ENCODE data around the gene GNG2.
"Not testable (repeated sequence)": the region's sequence is repeated elsewhere in the genome, so short reads cannot be mapped to it uniquely, and the experiment has no call there.

Gene GNG2

GRCh38 chr14:51880835-51881580 lies 20.6 kb downstream of the GNG2 start:
- H3K9me3 Mint-ChIP-seq = no peaks in the 10 kb centered on the region

GRCh38 chr14:51881636-51882035 lies 21.2 kb downstream of the GNG2 start:
- DNase-seq = no peak
- Mint-ChIP-seq H3K9me3 (no peaks in the 10 kb centered on the region), H3K4me3 (peak overlapping the region in 1 of 2 donors; percentile 35), H3K27me3 (no peaks in the 10 kb centered on the region), H3K4me1 (ENCODE audit: low read depth in 2 of 2) (peaks cover 53 to 72% of the 10 kb centered on the region in 2 donors), H3K27ac (peak overlapping the region; percentile 13 to 83), H3K36me3 (ENCODE audit: insufficient read depth) (peaks cover 63% of the 10 kb centered on the region)
- no peak for ATAC-seq (replicated peaks)

More at GRCh38 chr14:51880835-51881580, 20.6 kb downstream of the GNG2 start:
- no peak for DNase-seq
- Mint-ChIP-seq H3K4me1 (ENCODE audit: low read depth in 2 of 2) (peaks cover 54 to 72% of the 10 kb centered on the region in 2 donors), H3K4me3 (peak overlapping the region; percentile 29 to 35), H3K27ac (peak overlapping the region; percentile 13 to 83), H3K27me3 (no peaks in the 10 kb centered on the region), H3K36me3 (ENCODE audit: insufficient read depth) (peaks cover 63% of the 10 kb centered on the region)
- no peak for ATAC-seq (replicated peaks)

- no peaks in the 10 kb centered on the region for H3K9me3 Mint-ChIP-seq
- H3K27ac Mint-ChIP-seq = peak overlapping the region; percentile 91 to 96
- H3K4me3 Mint-ChIP-seq = peak overlapping the region in 1 of 2 donors; percentile 71
- peaks cover 70% of the 10 kb centered on the region for H3K36me3 Mint-ChIP-seq (ENCODE audit: insufficient read depth)
- peaks cover 48 to 70% of the 10 kb centered on the region in 2 donors for H3K4me1 Mint-ChIP-seq (ENCODE audit: low read depth in 2 of 2)
- DNase-seq (no peak), ATAC-seq (replicated peaks) (no peak)
- no peaks in the 10 kb centered on the region for H3K27me3 Mint-ChIP-seq
These were observed 22.8 kb downstream of the GNG2 start for GRCh38 chr14:51883232-51883631.

GRCh38 chr14:51884086-51884927 lies 23.9 kb downstream of the GNG2 start:
- Mint-ChIP-seq H3K9me3 (no peaks in the 10 kb centered on the region), H3K4me3 (peak overlapping the region; percentile 71 to 75), H3K27me3 (no peaks in the 10 kb centered on the region), H3K4me1 (ENCODE audit: low read depth in 2 of 2) (peaks cover 47 to 72% of the 10 kb centered on the region in 2 donors), H3K27ac (peak overlapping the region; percentile 91 to 96), H3K36me3 (ENCODE audit: insufficient read depth) (peaks cover 71% of the 10 kb centered on the region)
- ATAC-seq (replicated peaks) (peak; percentile 74), DNase-seq (no peak)

GRCh38 chr14:51889851-51890250 lies 29.4 kb downstream of the GNG2 start:
- H3K27me3 Mint-ChIP-seq = no peaks in the 10 kb centered on the region
- ATAC-seq (replicated peaks) = peak; percentile 50
- H3K4me1 Mint-ChIP-seq (ENCODE audit: low read depth in 2 of 2) = peaks cover 48 to 85% of the 10 kb centered on the region in 2 donors
- H3K9me3 Mint-ChIP-seq = no peaks in the 10 kb centered on the region
- no peak for DNase-seq
- peak overlapping the region; percentile 19 to 68 for H3K4me3 Mint-ChIP-seq
- H3K36me3 Mint-ChIP-seq (ENCODE audit: insufficient read depth) = peaks cover 68% of the 10 kb centered on the region
- H3K27ac Mint-ChIP-seq = peak overlapping the region; percentile 14 to 73

GRCh38 chr14:51894250-51894649 lies 33.8 kb downstream of the GNG2 start:
- peak overlapping the region in 1 of 2 donors; percentile 2 for H3K4me3 Mint-ChIP-seq
- DNase-seq = no peak
- H3K36me3 Mint-ChIP-seq (ENCODE audit: insufficient read depth) = peaks cover 73% of the 10 kb centered on the region

GRCh38 chr14:51895375-51895774 lies 35.0 kb downstream of the GNG2 start:
- Mint-ChIP-seq H3K27ac (peak overlapping the region in 1 of 2 donors; percentile 94), H3K4me1 (ENCODE audit: low read depth in 2 of 2) (peaks cover 46 to 92% of the 10 kb centered on the region in 2 donors), H3K27me3 (no peaks in the 10 kb centered on the region), H3K9me3 (no peaks in the 10 kb centered on the region), H3K4me3 (no peak overlapping the region), H3K36me3 (ENCODE audit: insufficient read depth) (peaks cover 74% of the 10 kb centered on the region)
- DNase-seq (no peak), ATAC-seq (replicated peaks) (no peak)

More at GRCh38 chr14:51894250-51894649, 33.8 kb downstream of the GNG2 start:
- ATAC-seq (replicated peaks) = no peak
- Mint-ChIP-seq H3K4me1 (ENCODE audit: low read depth in 2 of 2) (peaks cover 49 to 88% of the 10 kb centered on the region in 2 donors), H3K27me3 (no peaks in the 10 kb centered on the region), H3K27ac (peak overlapping the region in 1 of 2 donors; percentile 94), H3K9me3 (no peaks in the 10 kb centered on the region)

GRCh38 chr14:51897791-51898355 lies 37.5 kb downstream of the GNG2 start:
- Mint-ChIP-seq H3K36me3 (ENCODE audit: insufficient read depth) (peaks cover 78% of the 10 kb centered on the region), H3K27ac (peak overlapping the region; percentile 90 to 94), H3K9me3 (no peaks in the 10 kb centered on the region), H3K4me1 (ENCODE audit: low read depth in 2 of 2) (peaks cover 48 to 89% of the 10 kb centered on the region in 2 donors), H3K27me3 (no peaks in the 10 kb centered on the region), H3K4me3 (peak overlapping the region; percentile 32 to 43)
- no peak for ATAC-seq (replicated peaks)
- DNase-seq = no peak

GRCh38 chr14:51901475-51902024 lies 41.1 kb downstream of the GNG2 start:
- DNase-seq (no peak), ATAC-seq (replicated peaks) (peak; percentile 68)
- peaks cover 88% of the 10 kb centered on the region for H3K36me3 Mint-ChIP-seq (ENCODE audit: insufficient read depth)
- peaks cover 45 to 77% of the 10 kb centered on the region in 2 donors for H3K4me1 Mint-ChIP-seq (ENCODE audit: low read depth in 2 of 2)
- H3K9me3 Mint-ChIP-seq = no peaks in the 10 kb centered on the region
- peak overlapping the region; percentile 90 to 94 for H3K27ac Mint-ChIP-seq
- peak overlapping the region; percentile 19 to 39 for H3K4me3 Mint-ChIP-seq
- no peaks in the 10 kb centered on the region for H3K27me3 Mint-ChIP-seq

- Mint-ChIP-seq H3K36me3 (ENCODE audit: insufficient read depth) (peaks cover 78% of the 10 kb centered on the region), H3K4me1 (ENCODE audit: low read depth in 2 of 2) (peaks cover 36 to 64% of the 10 kb centered on the region in 2 donors), H3K4me3 (peak overlapping the region; percentile 60 to 69), H3K27ac (peak overlapping the region; percentile 88 to 92)
- ATAC-seq (replicated peaks) = peak; percentile 74
- not testable (repeated sequence) for H3K9me3 Mint-ChIP-seq, H3K27me3 Mint-ChIP-seq
- peak; percentile 27 to 43 (median 30) for DNase-seq
These were observed 45.3 kb downstream of the GNG2 start for GRCh38 chr14:51905656-51906121.

GRCh38 chr14:51908086-51908485 lies 47.7 kb downstream of the GNG2 start:
- Mint-ChIP-seq H3K9me3 (peaks cover 0 to 2% of the 10 kb centered on the region in 2 donors), H3K4me1 (ENCODE audit: low read depth in 2 of 2) (peaks cover 48 to 72% of the 10 kb centered on the region in 2 donors), H3K4me3 (peak overlapping the region in 1 of 2 donors; percentile 69), H3K27ac (peak overlapping the region; percentile 49 to 82), H3K36me3 (ENCODE audit: insufficient read depth) (peaks cover 78% of the 10 kb centered on the region), H3K27me3 (no peaks in the 10 kb centered on the region)
- no peak for ATAC-seq (replicated peaks)
- DNase-seq = no peak

GRCh38 chr14:51912112-51912786 lies 51.8 kb downstream of the GNG2 start:
- H3K27ac Mint-ChIP-seq = peak overlapping the region; percentile 84 to 89
- ATAC-seq (replicated peaks) = no peak
- H3K4me1 Mint-ChIP-seq (ENCODE audit: low read depth in 2 of 2) = peaks cover 61 to 87% of the 10 kb centered on the region in 2 donors
- peaks cover 0 to 2% of the 10 kb centered on the region in 2 donors for H3K9me3 Mint-ChIP-seq
- no peak for DNase-seq
- H3K36me3 Mint-ChIP-seq (ENCODE audit: insufficient read depth) = peaks cover 70% of the 10 kb centered on the region
- no peaks in the 10 kb centered on the region for H3K27me3 Mint-ChIP-seq
- H3K4me3 Mint-ChIP-seq = peak overlapping the region; percentile 29 to 32
